ENCODE results near the gene PIK3CA. TPM values are rescaled to one million over a fixed set of nuclear protein-coding genes. Genes with fewer than 3 reads are reported as not detected.

PIK3CA gene
- total RNA-seq, 2 donors from 2014 or later = 19.2 to 25.6 TPM

DNA sequence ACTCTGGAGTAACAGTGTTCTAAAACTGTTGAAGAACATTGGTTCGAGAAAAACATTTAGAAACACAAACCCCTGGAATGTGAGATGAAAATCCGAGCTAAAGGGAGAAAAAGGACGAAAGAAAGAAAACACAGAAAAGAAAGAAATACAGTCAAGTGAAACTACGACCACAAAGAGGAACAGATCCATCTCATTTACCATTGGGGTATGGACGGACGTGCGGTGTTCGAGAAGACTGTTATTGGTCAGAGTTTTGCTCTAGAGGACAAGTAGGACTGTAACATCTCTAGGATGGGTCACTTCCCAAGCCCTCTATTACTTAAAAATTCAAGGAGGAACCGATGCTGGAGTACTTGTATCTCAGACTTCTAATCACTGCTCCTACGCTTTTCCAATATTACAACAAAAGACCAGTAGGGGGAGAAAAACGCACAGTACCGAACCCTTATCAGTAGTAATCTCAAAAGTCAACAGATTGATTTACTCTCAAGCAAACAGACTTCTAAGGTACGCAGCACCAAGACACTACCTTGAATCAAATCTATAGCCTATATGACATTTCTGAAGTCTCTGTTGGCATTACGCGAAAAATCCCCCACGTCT is 1.1 kb upstream of the PIK3CA start:
- Mint-ChIP-seq H3K9me3 (no peaks in the 10 kb centered on the region), H3K4me1 (ENCODE audit: low read depth) (peaks cover 43% of the 10 kb centered on the region), H3K27ac (no peak overlapping the region), H3K36me3 (ENCODE audit: insufficient read depth in 2 of 2) (peaks cover 0 to 3% of the 10 kb centered on the region in 2 donors), H3K4me3 (no peak overlapping the region), H3K27me3 (ENCODE audit: low read depth) (peaks cover 14% of the 10 kb centered on the region)
- DNase-seq = no peak
- peak; percentile 35 to 54 for ATAC-seq (replicated peaks in 1 of 2)

GRCh38 chr3:179147514-179147872 is 664 bp upstream of the PIK3CA start:
- Mint-ChIP-seq H3K27ac (no peak overlapping the region), H3K36me3 (ENCODE audit: insufficient read depth in 2 of 2) (peaks cover 0 to 3% of the 10 kb centered on the region in 2 donors), H3K4me3 (no peak overlapping the region), H3K27me3 (ENCODE audit: low read depth) (peaks cover 10% of the 10 kb centered on the region), H3K4me1 (ENCODE audit: low read depth) (peaks cover 45% of the 10 kb centered on the region), H3K9me3 (no peaks in the 10 kb centered on the region)
- peak; percentile 84 to 89 for DNase-seq
- ATAC-seq (replicated peaks in 1 of 2) = peak; percentile 69 to 74

DNA sequence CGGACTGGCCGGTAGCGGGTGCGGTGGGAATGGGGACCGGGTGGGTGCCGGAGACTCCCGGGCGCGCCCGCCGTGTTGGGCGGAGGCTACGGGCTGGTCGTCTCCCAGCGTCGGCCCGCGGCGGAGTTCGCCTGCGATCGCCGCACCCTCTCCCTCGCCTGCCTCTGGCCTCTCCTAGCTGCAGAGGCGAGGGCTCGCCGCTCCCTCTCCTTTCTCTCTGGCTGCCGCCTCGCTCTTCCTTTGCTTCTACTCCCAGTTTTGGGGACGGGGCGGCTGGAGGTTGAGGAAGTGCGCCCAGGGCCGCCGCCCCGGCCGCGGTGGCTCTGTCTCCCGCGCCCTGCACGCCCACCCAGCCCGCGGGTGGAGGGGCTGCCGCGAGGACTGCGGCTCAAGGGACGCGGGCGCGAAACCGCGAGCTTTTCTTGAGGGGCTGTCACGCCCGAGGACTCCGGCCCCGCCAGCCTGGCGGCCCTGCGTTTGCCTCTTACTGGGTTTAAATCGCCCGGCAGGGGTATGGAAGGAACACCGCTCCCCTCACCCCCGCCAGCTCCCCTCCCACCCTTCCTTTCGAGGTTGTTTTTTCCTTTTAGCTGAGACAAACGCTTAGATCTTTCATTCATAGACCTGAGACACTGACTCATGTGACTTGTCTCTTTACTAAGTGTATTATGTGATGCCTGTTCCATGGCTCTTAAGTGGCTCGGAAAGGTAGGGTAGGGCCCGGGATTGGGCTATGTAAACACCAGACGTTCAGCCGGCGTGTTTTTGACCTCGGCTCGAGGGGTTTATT is 654 bp downstream of the PIK3CA start:
- DNase-seq (peak; percentile 55), ATAC-seq (replicated peaks in 1 of 2) (peak; percentile 25 to 34)
- Mint-ChIP-seq H3K36me3 (ENCODE audit: insufficient read depth in 2 of 2) (peaks cover 0 to 3% of the 10 kb centered on the region in 2 donors), H3K4me3 (peak overlapping the region; percentile 94 to 98), H3K9me3 (no peaks in the 10 kb centered on the region), H3K27me3 (ENCODE audit: low read depth) (peaks cover 3% of the 10 kb centered on the region), H3K27ac (peak overlapping the region; percentile 98), H3K4me1 (ENCODE audit: low read depth) (peaks cover 48% of the 10 kb centered on the region)

GRCh38 chr3:179149406-179149867 is 1.3 kb downstream of the PIK3CA start:
- no peaks in the 10 kb centered on the region for H3K9me3 Mint-ChIP-seq
- ATAC-seq (replicated peaks in 1 of 2) = peak; percentile 9 to 12
- H3K4me3 Mint-ChIP-seq = peak overlapping the region; percentile 94 to 98
- H3K36me3 Mint-ChIP-seq (ENCODE audit: insufficient read depth in 2 of 2) = peaks cover 0 to 3% of the 10 kb centered on the region in 2 donors
- H3K27ac Mint-ChIP-seq = peak overlapping the region; percentile 98
- no peaks in the 10 kb centered on the region for H3K27me3 Mint-ChIP-seq (ENCODE audit: low read depth)
- DNase-seq = peak; percentile 56 to 66
- H3K4me1 Mint-ChIP-seq (ENCODE audit: low read depth) = peaks cover 48% of the 10 kb centered on the region

GRCh38 chr3:179149951-179150350 is 1.8 kb downstream of the PIK3CA start:
- peak overlapping the region; percentile 94 to 98 for H3K4me3 Mint-ChIP-seq
- peaks cover 0 to 3% of the 10 kb centered on the region in 2 donors for H3K36me3 Mint-ChIP-seq (ENCODE audit: insufficient read depth in 2 of 2)
- H3K9me3 Mint-ChIP-seq = no peaks in the 10 kb centered on the region
- ATAC-seq (replicated peaks in 1 of 2) (no peak), DNase-seq (no peak)
- no peaks in the 10 kb centered on the region for H3K27me3 Mint-ChIP-seq (ENCODE audit: low read depth)
- peaks cover 48% of the 10 kb centered on the region for H3K4me1 Mint-ChIP-seq (ENCODE audit: low read depth)
- peak overlapping the region; percentile 98 for H3K27ac Mint-ChIP-seq

GRCh38 chr3:179150610-179151009 is 2.5 kb downstream of the PIK3CA start:
- H3K4me3 Mint-ChIP-seq = peak overlapping the region; percentile 39 to 65
- peaks cover 0 to 3% of the 10 kb centered on the region in 2 donors for H3K36me3 Mint-ChIP-seq (ENCODE audit: insufficient read depth in 2 of 2)
- no peaks in the 10 kb centered on the region for H3K27me3 Mint-ChIP-seq (ENCODE audit: low read depth)
- no peak overlapping the region for H3K27ac Mint-ChIP-seq
- no peaks in the 10 kb centered on the region for H3K9me3 Mint-ChIP-seq
- peaks cover 48% of the 10 kb centered on the region for H3K4me1 Mint-ChIP-seq (ENCODE audit: low read depth)
- no peak for ATAC-seq (replicated peaks in 1 of 2)
- DNase-seq = no peak

DNA sequence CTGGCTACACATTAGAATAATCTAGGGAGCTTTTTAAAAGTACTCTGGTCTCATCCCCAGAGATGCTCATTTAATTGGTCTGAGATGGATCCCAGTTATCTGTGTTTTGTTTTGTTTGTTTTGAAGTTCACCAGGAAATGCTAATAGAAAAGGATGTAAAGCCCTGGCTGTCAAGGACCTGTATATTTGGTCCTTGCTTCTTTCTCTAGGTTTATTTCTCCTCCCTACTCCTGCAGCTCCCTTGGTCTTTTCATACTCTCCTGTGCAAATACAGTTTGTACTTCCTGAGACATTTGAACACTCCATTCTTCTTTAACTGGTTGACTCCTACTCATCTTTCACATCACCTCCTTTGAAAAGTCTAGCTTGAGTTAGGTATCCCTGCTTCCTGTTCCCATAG is 3.3 kb downstream of the PIK3CA start:
- H3K36me3 Mint-ChIP-seq (ENCODE audit: insufficient read depth in 2 of 2) = peaks cover 0 to 3% of the 10 kb centered on the region in 2 donors
- H3K4me3 Mint-ChIP-seq = peak overlapping the region; percentile 6 to 14
- no peak overlapping the region for H3K27ac Mint-ChIP-seq
- H3K9me3 Mint-ChIP-seq = no peaks in the 10 kb centered on the region
- ATAC-seq (replicated peaks in 1 of 2) (no peak), DNase-seq (no peak)
- no peaks in the 10 kb centered on the region for H3K27me3 Mint-ChIP-seq (ENCODE audit: low read depth)
- peaks cover 53% of the 10 kb centered on the region for H3K4me1 Mint-ChIP-seq (ENCODE audit: low read depth)

- DNase-seq = no peak
- no peak overlapping the region for H3K4me3 Mint-ChIP-seq
- no peaks in the 10 kb centered on the region for H3K36me3 Mint-ChIP-seq (ENCODE audit: insufficient read depth in 2 of 2)
- no peak for ATAC-seq (replicated peaks in 1 of 2)
- H3K9me3 Mint-ChIP-seq = no peaks in the 10 kb centered on the region
- no peaks in the 10 kb centered on the region for H3K27me3 Mint-ChIP-seq (ENCODE audit: low read depth)
- H3K4me1 Mint-ChIP-seq (ENCODE audit: low read depth) = peaks cover 52% of the 10 kb centered on the region
- no peak overlapping the region for H3K27ac Mint-ChIP-seq
These were observed 8.0 kb downstream of the PIK3CA start for GRCh38 chr3:179156170-179156569.

- Mint-ChIP-seq H3K27ac (no peak overlapping the region), H3K4me1 (ENCODE audit: low read depth) (peaks cover 50% of the 10 kb centered on the region), H3K9me3 (no peaks in the 10 kb centered on the region), H3K27me3 (ENCODE audit: low read depth) (no peaks in the 10 kb centered on the region), H3K4me3 (no peak overlapping the region), H3K36me3 (ENCODE audit: insufficient read depth in 2 of 2) (no peaks in the 10 kb centered on the region)
- ATAC-seq (replicated peaks in 1 of 2) (no peak), DNase-seq (no peak)
These were observed 8.6 kb downstream of the PIK3CA start for GRCh38 chr3:179156775-179157174.

DNA sequence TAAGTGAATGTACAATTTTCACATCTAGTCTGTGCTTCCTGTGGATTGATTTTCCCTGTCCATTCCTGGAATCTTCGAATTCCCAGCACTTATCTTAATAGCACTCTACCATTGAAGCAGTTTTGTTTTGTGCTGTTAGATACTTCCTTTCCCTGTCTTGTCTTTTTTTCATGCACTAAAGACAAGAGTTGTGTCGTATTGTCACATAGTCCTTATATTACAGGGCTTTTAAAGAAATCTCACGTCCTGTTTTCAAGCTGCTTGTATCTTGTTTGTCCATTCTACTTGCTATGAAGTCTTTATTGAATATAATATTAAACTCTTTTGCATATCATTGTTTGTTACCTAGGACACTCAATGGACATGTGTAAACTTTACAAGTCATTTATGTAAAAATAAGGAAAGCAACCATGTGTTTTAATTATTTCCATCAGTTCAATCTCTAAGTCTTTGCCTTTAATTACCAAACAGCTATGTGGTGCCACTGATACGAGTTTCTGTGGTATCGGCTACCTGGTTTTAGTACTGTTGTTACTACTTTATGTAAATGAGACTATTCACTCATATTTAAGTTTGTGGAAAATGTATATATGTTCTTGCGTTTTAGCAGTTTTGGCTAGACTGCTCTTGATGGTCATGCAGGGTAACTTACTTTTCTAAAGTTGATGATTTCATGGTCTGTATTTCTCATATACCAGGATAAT is 10.3 kb downstream of the PIK3CA start:
- no peak for DNase-seq
- H3K9me3 Mint-ChIP-seq = no peaks in the 10 kb centered on the region
- no peaks in the 10 kb centered on the region for H3K27me3 Mint-ChIP-seq (ENCODE audit: low read depth)
- H3K4me3 Mint-ChIP-seq = no peak overlapping the region
- no peaks in the 10 kb centered on the region for H3K36me3 Mint-ChIP-seq (ENCODE audit: insufficient read depth in 2 of 2)
- peaks cover 46% of the 10 kb centered on the region for H3K4me1 Mint-ChIP-seq (ENCODE audit: low read depth)
- H3K27ac Mint-ChIP-seq = no peak overlapping the region
- peak; percentile 36 to 62 for ATAC-seq (replicated peaks in 1 of 2)

- DNase-seq (no peak), ATAC-seq (replicated peaks in 1 of 2) (no peak)
- peaks cover 0 to 3% of the 10 kb centered on the region in 2 donors for H3K36me3 Mint-ChIP-seq (ENCODE audit: insufficient read depth in 2 of 2)
- H3K4me1 Mint-ChIP-seq (ENCODE audit: low read depth) = peaks cover 39% of the 10 kb centered on the region
- no peak overlapping the region for H3K4me3 Mint-ChIP-seq
- no peaks in the 10 kb centered on the region for H3K27me3 Mint-ChIP-seq (ENCODE audit: low read depth)
- H3K27ac Mint-ChIP-seq = no peak overlapping the region
- H3K9me3 Mint-ChIP-seq = no peaks in the 10 kb centered on the region
These were observed 15.3 kb downstream of the PIK3CA start for GRCh38 chr3:179163503-179163902.

- peaks cover 0 to under 1% of the 10 kb centered on the region in 2 donors for H3K9me3 Mint-ChIP-seq
- peaks cover 0 to 3% of the 10 kb centered on the region in 2 donors for H3K36me3 Mint-ChIP-seq (ENCODE audit: insufficient read depth in 2 of 2)
- DNase-seq = no peak
- H3K4me1 Mint-ChIP-seq (ENCODE audit: low read depth) = peaks cover 33% of the 10 kb centered on the region
- H3K27me3 Mint-ChIP-seq (ENCODE audit: low read depth) = no peaks in the 10 kb centered on the region
- H3K4me3 Mint-ChIP-seq = no peak overlapping the region
- no peak overlapping the region for H3K27ac Mint-ChIP-seq
- ATAC-seq (replicated peaks in 1 of 2) = no peak
These were observed 16.7 kb downstream of the PIK3CA start for GRCh38 chr3:179164857-179165256.

GRCh38 chr3:179166561-179167201 is 18.5 kb downstream of the PIK3CA start:
- Mint-ChIP-seq H3K9me3 (peaks cover 2% of the 10 kb centered on the region in 2 donors), H3K4me1 (ENCODE audit: low read depth) (peaks cover 24% of the 10 kb centered on the region), H3K27ac (no peak overlapping the region), H3K4me3 (no peak overlapping the region), H3K27me3 (ENCODE audit: low read depth) (no peaks in the 10 kb centered on the region), H3K36me3 (ENCODE audit: insufficient read depth in 2 of 2) (peaks cover 0 to 9% of the 10 kb centered on the region in 2 donors)
- ATAC-seq (replicated peaks in 1 of 2) (no peak), DNase-seq (no peak)
